H1 (cell line): ENCODE data around the gene CRIP1. TPM values are rescaled to one million over a fixed set of nuclear protein-coding genes. Genes with fewer than 3 reads are reported as not detected.

Experiments used
- CTCF ChIA-PET: fragments of 300-600 bp; sonication (Branson Sonifier 250); formaldehyde crosslinking; loops from one replicate; lab custom pipeline; 2021; ENCODE audit not compliant: partially characterized antibody; lab: Charles Lee
- POLR2A ChIA-PET: fragments of 300-600 bp; sonication (Branson Sonifier 250); formaldehyde crosslinking; loops from one replicate; lab custom pipeline; 2021; ENCODE audit warnings: inconsistent platforms; ENCODE audit not compliant: partially characterized antibody; lab: Charles Lee
- DNase-seq, 2 experiments: peaks; one replicate each; pipeline versions ENCODE4 v3.0.0 to v3.0.0-alpha.2; 2010 to 2022; ENCODE audit warnings: low spot score in 2 of 2, low read depth in 1 of 2, mixed read lengths in 1 of 2
- FAIRE-seq: peaks from 2 replicates; lab custom pipeline; 2011; peaks lifted over from hg19 to GRCh38; lab: Jason Lieb, UNC
- H2AFZ ChIP-seq: 2 replicates; pipeline ENCODE4 v1.8.1; 2012; ENCODE audit warnings: low read length, inconsistent platforms
- H2AK5ac ChIP-seq: 2 replicates; pipeline ENCODE4 v1.6.1; 2013; ENCODE audit warnings: low read depth, low read length
- H2BK120ac ChIP-seq: replicated peaks from 2 replicates; pipeline ENCODE3; 2013; ENCODE audit warnings: low read depth, low read length, inconsistent platforms
- H2BK12ac ChIP-seq: 2 replicates; pipeline ENCODE4 v1.6.1; 2013; ENCODE audit warnings: low read depth, low read length
- H2BK15ac ChIP-seq: 2 replicates; pipeline ENCODE4 v1.6.1; 2013; ENCODE audit warnings: low read length
- H2BK20ac ChIP-seq: 2 replicates; pipeline ENCODE4 v1.6.1; 2013; ENCODE audit warnings: low read length
- H2BK5ac ChIP-seq: 2 replicates; pipeline ENCODE4 v1.6.1; 2013; ENCODE audit warnings: low read depth, low read length
- H3K14ac ChIP-seq: 2 replicates; pipeline ENCODE4 v1.6.1; 2013; ENCODE audit warnings: inconsistent platforms; ENCODE audit not compliant: insufficient read length
- H3K18ac ChIP-seq: 2 replicates; pipeline ENCODE4 v1.6.1; 2013; ENCODE audit warnings: low read length; ENCODE audit errors: extremely low read depth
- H3K23ac ChIP-seq: 2 replicates; pipeline ENCODE4 v1.6.1; 2013; ENCODE audit warnings: inconsistent platforms; ENCODE audit not compliant: insufficient read length
- H3K23me2 ChIP-seq: 2 replicates; pipeline ENCODE4 v1.6.1; 2013; ENCODE audit warnings: low read depth, low read length
- H3K27ac ChIP-seq: 2 replicates; pipeline ENCODE4 v1.6.1; 2011; ENCODE audit warnings: low read depth, low read length, inconsistent platforms
- H3K27me3 ChIP-seq, 4 experiments: replicated peaks in 1 of 4; 1 replicate in 1 of 4; 2 replicates in 3 of 4; pipeline versions ENCODE4 v1.6.1 to v1.8.1; 2011 to 2013; ENCODE audit warnings: low read length in 3 of 4, mild to moderate bottlenecking in 3 of 4, inconsistent platforms in 2 of 4, mixed read lengths in 2 of 4, moderate library complexity in 1 of 4; ENCODE audit not compliant: control insufficient read depth in 3 of 4, insufficient read depth in 3 of 4; ENCODE audit errors: extremely low read depth in 1 of 4
- H3K36me3 ChIP-seq, 4 experiments: 2 replicates each; pipeline versions ENCODE4 v1.6.1 to v1.8.1; 2011 to 2013; ENCODE audit warnings: mild to moderate bottlenecking in 4 of 4, low read length in 3 of 4, moderate library complexity in 2 of 4, control low read depth in 1 of 4, inconsistent platforms in 1 of 4; ENCODE audit not compliant: insufficient read depth in 4 of 4, control insufficient read depth in 2 of 4
- H3K4ac ChIP-seq: replicated peaks from 2 replicates; pipeline ENCODE3; 2013; ENCODE audit warnings: low read length, low read depth, mixed read lengths, inconsistent platforms; ENCODE audit not compliant: insufficient read length
- H3K4me1 ChIP-seq, 4 experiments: replicated peaks in 1 of 4; 1 replicate in 1 of 4; 2 replicates in 3 of 4; pipeline versions ENCODE4 v1.6.1 to v1.8.1; 2011 to 2013; ENCODE audit warnings: low read length in 3 of 4, inconsistent platforms in 2 of 4, mixed read lengths in 1 of 4; ENCODE audit not compliant: insufficient read depth in 4 of 4, control insufficient read depth in 3 of 4
- H3K4me2 ChIP-seq, 2 experiments: 2 replicates each; pipeline versions ENCODE4 v1.6.1 to v1.8.1; 2011 to 2013; ENCODE audit warnings: low read depth in 2 of 2, low read length in 2 of 2, control low read depth in 1 of 2, inconsistent platforms in 1 of 2, mild to moderate bottlenecking in 1 of 2; ENCODE audit not compliant: insufficient read depth in 1 of 2
- H3K4me3 ChIP-seq, 4 experiments: fragments of 200-600, 300-600 bp in 1 of 4; sonication (generic), shearing (Covaris generic), sonication (Bioruptor Twin) in 1 of 4; 2 replicates each; pipeline versions ENCODE4 v1.5.1 to v1.8.1; 2011 to 2016; ENCODE audit warnings: low read length in 4 of 4, low read depth in 3 of 4, control low read depth in 2 of 4, inconsistent platforms in 2 of 4, mild to moderate bottlenecking in 2 of 4, mixed read lengths in 1 of 4, moderate library complexity in 1 of 4; ENCODE audit not compliant: insufficient read depth in 2 of 4; ENCODE audit errors: extremely low read depth in 1 of 4
- H3K56ac ChIP-seq: replicated peaks from 2 replicates; pipeline ENCODE3; 2013; ENCODE audit warnings: low read depth, mild to moderate bottlenecking, mixed read lengths, low read length, inconsistent platforms; ENCODE audit not compliant: insufficient read length
- H3K79me1 ChIP-seq: 2 replicates; pipeline ENCODE4 v1.6.1; 2013; ENCODE audit warnings: low read depth, low read length, control low read depth
- H3K79me2 ChIP-seq, 2 experiments: 2 replicates each; pipeline versions ENCODE4 v1.6.1 to v1.8.1; 2012 to 2013; ENCODE audit warnings: low read length in 2 of 2, mild to moderate bottlenecking in 2 of 2, inconsistent platforms in 1 of 2; ENCODE audit not compliant: insufficient read depth in 2 of 2, control insufficient read depth in 1 of 2
- H3K9ac ChIP-seq, 4 experiments: replicated peaks in 1 of 4; 1 replicate in 1 of 4; 2 replicates in 3 of 4; pipeline versions ENCODE4 v1.6.1 to v1.8.1; 2011 to 2013; ENCODE audit warnings: low read depth in 3 of 4, low read length in 3 of 4, control low read depth in 2 of 4, mild to moderate bottlenecking in 2 of 4, moderate library complexity in 2 of 4, inconsistent platforms in 1 of 4; ENCODE audit errors: extremely low read depth in 1 of 4
- H3K9me3 ChIP-seq, 2 experiments: 2 replicates each; pipeline versions ENCODE4 v1.6.1 to v1.8.1; 2012 to 2013; ENCODE audit warnings: mild to moderate bottlenecking in 2 of 2, moderate library complexity in 2 of 2, control low read depth in 1 of 2, inconsistent platforms in 1 of 2, low read depth in 1 of 2, low read length in 1 of 2, mixed read lengths in 1 of 2; ENCODE audit not compliant: insufficient read depth in 2 of 2
- H4K20me1 ChIP-seq, 2 experiments: replicated peaks in 1 of 2; 2 replicates each; pipeline versions ENCODE3 to v1.8.1; 2011 to 2013; ENCODE audit warnings: inconsistent platforms in 2 of 2, low read length in 2 of 2, mild to moderate bottlenecking in 1 of 2; ENCODE audit not compliant: insufficient read depth in 2 of 2, control insufficient read depth in 1 of 2
- H4K5ac ChIP-seq: 2 replicates; pipeline ENCODE4 v1.6.1; 2013; ENCODE audit warnings: low read length, low read depth, mixed read lengths, inconsistent platforms; ENCODE audit not compliant: insufficient read length
- H4K8ac ChIP-seq: 2 replicates; pipeline ENCODE4 v1.8.0; 2013; ENCODE audit warnings: mild to moderate bottlenecking, moderate library complexity, low read length, inconsistent platforms; ENCODE audit not compliant: insufficient read depth; ENCODE audit errors: extremely low read depth
- H4K91ac ChIP-seq: replicated peaks from 2 replicates; pipeline ENCODE3; 2013; ENCODE audit warnings: low read length, mixed read lengths, inconsistent platforms; ENCODE audit not compliant: insufficient read length
- ATF2 ChIP-seq: IDR thresholded peaks from 2 replicates; pipeline ENCODE4 v1.6.1; 2012; ENCODE audit warnings: low read length, inconsistent platforms
- KDM4A ChIP-seq: IDR thresholded peaks from one replicate; pipeline ENCODE4 v1.7.1; 2012; ENCODE audit warnings: low read depth, mild to moderate bottlenecking, moderate library complexity, low read length, inconsistent platforms; ENCODE audit not compliant: severe bottlenecking
- PHF8 ChIP-seq: fragments of 200-600 bp; sonication (generic); conservative IDR thresholded peaks from 2 replicates; pipeline ENCODE4 v1.7.1; 2012; ENCODE audit warnings: low read depth, mild to moderate bottlenecking, inconsistent platforms, low read length, moderate library complexity
- RNF2 ChIP-seq: fragments of 200-900, 300-1000 bp; sonication (generic); IDR thresholded peaks from 2 replicates; pipeline ENCODE4 v1.7.1; 2016; ENCODE audit warnings: borderline replicate concordance, low read depth, mild to moderate bottlenecking, antibody characterized with exemption, low read length; ENCODE audit not compliant: poor library complexity, severe bottlenecking; ENCODE audit errors: missing control alignments
- SP1 ChIP-seq: IDR thresholded peaks from 2 replicates; pipeline ENCODE4 v1.6.1; 2011; ENCODE audit warnings: low read depth, low read length
- WGBS, 2 experiments: shearing (Covaris generic) in 1 of 2; methylation state at CpG; one replicate each; pipeline versions ENCODE4 v1.1.6 to v1.1.7; 2013 to 2015; ENCODE audit warnings: low lambda C conversion rate in 2 of 2, mixed read lengths in 2 of 2, inconsistent platforms in 1 of 2, low coverage in 1 of 2, missing lambda C conversion rate in 1 of 2; ENCODE audit not compliant: insufficient replicate concordance in 2 of 2, insufficient coverage in 1 of 2, insufficient read length in 1 of 2; ENCODE audit errors: extremely low coverage in 1 of 2, missing lambda C conversion rate in 1 of 2; 5-methylcytosine and 5-hydroxymethylcytosine counted together
- polyA plus RNA-seq, 7 experiments: library from polyadenylated mRNA; depleted of rRNA in 3 of 7; stranded (reverse) in 5 of 7; unstranded in 2 of 7; fragments of >200 nt in 5 of 7; fragments of 200-250 nt in 2 of 7; gene quantifications; 1 replicate in 5 of 7; 2 replicates in 1 of 7; 4 replicates in 1 of 7; pipeline versions ENCODE4 v1.2.1 to v1.2.3, GENCODE V29; 2011 to 2013; ENCODE audit warnings: missing spikeins in 2 of 7, mixed read lengths in 2 of 7
- total RNA-seq: library from RNA; stranded (reverse); fragmentation: NEBNext Ultra II Directional; extraction: Animal tissue kit (Norgen Biotek cat#: 25700); gene quantifications from 2 replicates; pipeline ENCODE4 v1.2.1, GENCODE V29; 2021

CRIP1 gene
- total and polyA plus RNA-seq, 2 of the 8 experiments (the other 6 are each of a cell fraction or from before 2014, with no cell fraction given), result 1.2 to 2.2 TPM

- no peak overlapping the region for H3K4ac ChIP-seq
- no peak overlapping the region for H2BK20ac ChIP-seq
- POLR2A ChIA-PET, result no interaction called here
- H2BK15ac ChIP-seq, result no peak overlapping the region
- H3K4me1 ChIP-seq, result peaks cover 0 to 3% (median 0%) of the 10 kb centered on the region in 4 experiments; a peak in 2 of 7 replicates
- H3K14ac ChIP-seq, result no peak overlapping the region
- H2BK5ac ChIP-seq, result no peak overlapping the region
- no peak overlapping the region for H2AFZ ChIP-seq
- H3K18ac ChIP-seq, result no peak overlapping the region
- DNase-seq (no peak), FAIRE-seq (no peak)
- no peak overlapping the region for H4K5ac ChIP-seq
- CTCF ChIA-PET, result interaction anchor here (0.6 kb wide), 1 partner anchor 938 kb away, joined by 3 read pairs; no protein-coding TSS in a partner anchor
- peaks cover 0 to 2% of the 10 kb centered on the region in 2 experiments for H4K20me1 ChIP-seq
- no peak overlapping the region for H3K23ac ChIP-seq
- no peak overlapping the region for H4K8ac ChIP-seq
- no peaks in the 10 kb centered on the region for H3K9me3 ChIP-seq
- H3K9ac ChIP-seq, result no peak overlapping the region
- no peak overlapping the region for H4K91ac ChIP-seq
- no peaks in the 10 kb centered on the region for H3K27me3 ChIP-seq
- H2BK12ac ChIP-seq, result no peak overlapping the region
- H2AK5ac ChIP-seq, result no peak overlapping the region
- H3K79me1 ChIP-seq, result no peaks in the 10 kb centered on the region
- WGBS, 2 experiments, result 96% methylated on average over 30 of the region's 31 CpGs; no CpG with 5 or more reads in 1 of the 2 experiments
- no peaks in the 10 kb centered on the region for H3K79me2 ChIP-seq
- H3K27ac ChIP-seq, result no peak overlapping the region
- no peaks in the 10 kb centered on the region for H3K23me2 ChIP-seq
- no peak overlapping the region for H3K4me2 ChIP-seq
- no peaks in the 10 kb centered on the region; a peak in 1 of 8 replicates for H3K36me3 ChIP-seq
- H3K56ac ChIP-seq, result no peak overlapping the region
- no peak overlapping the region for H2BK120ac ChIP-seq
- no peak overlapping the region for H3K4me3 ChIP-seq
- TF ChIP-seq ATF2, result no peak
- no peak for TF ChIP-seq PHF8
- no peak for TF ChIP-seq RNF2
- no peak for TF ChIP-seq KDM4A
- no peak for TF ChIP-seq SP1
Measured at GRCh38 chr14:105497671-105498429, 11.2 kb downstream of the CRIP1 start.
